ENCODE measurements around the gene NSUN2.

The NSUN2 gene

GRCh38 chr5:6556089-6556801 lies 76.6 kb downstream of the NSUN2 start:
- no peak for DNase-seq (ENCODE audit: low read depth)

GRCh38 chr5:6554812-6555211 lies 78.0 kb downstream of the NSUN2 start:
- no peak for DNase-seq (ENCODE audit: low read depth)

GRCh38 chr5:6553972-6554371 lies 78.9 kb downstream of the NSUN2 start:
- no peak for DNase-seq (ENCODE audit: low read depth)

GRCh38 chr5:6552612-6553011 lies 80.2 kb downstream of the NSUN2 start:
- DNase-seq (ENCODE audit: low read depth) = no peak

- DNase-seq (ENCODE audit: low read depth) = no peak
Observed at GRCh38 chr5:6551955-6552313, 80.9 kb downstream of the NSUN2 start.

- DNase-seq (ENCODE audit: low read depth) = no peak
Observed at GRCh38 chr5:6551287-6551954, 81.4 kb downstream of the NSUN2 start.

- no peak for DNase-seq (ENCODE audit: low read depth)
Observed at GRCh38 chr5:6550628-6551027, 82.2 kb downstream of the NSUN2 start.

All from stimulated activated CD4-positive, alpha-beta T cell treated with anti-CD3 and anti-CD28 coated beads, Interleukin-2, amount 100 ng/mL, for 4 hours (primary cell).